Measurements from ENCODE around the gene TUBB2B.

TUBB2B gene

DNA sequence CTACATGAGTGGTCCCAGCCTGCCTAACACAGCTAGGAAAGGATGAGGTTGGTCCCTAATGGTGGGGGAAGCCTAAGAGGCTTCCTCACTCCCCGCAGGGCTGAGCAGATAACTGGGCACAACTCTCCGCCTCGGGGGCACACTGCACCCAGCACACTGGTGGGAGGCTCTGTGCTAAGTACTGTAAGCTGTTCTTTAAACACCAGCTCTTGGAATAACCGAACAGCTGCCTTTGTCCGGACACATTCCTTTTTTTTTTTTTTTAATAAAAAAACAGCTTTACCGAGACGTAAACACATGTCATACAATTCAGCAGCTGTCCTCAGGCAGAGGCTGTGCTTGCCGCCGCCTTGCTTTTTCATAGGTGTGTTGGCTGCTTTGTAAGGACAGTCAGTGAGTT lies 38.2 kb upstream of the TUBB2B start:
- no peak overlapping the region for H3K4me3 ChIP-seq (ENCODE audit: low read depth, low read length)
- no peaks in the 10 kb centered on the region for H3K9me3 ChIP-seq (ENCODE audit: severe bottlenecking)
- H3K27ac ChIP-seq = peak overlapping the region; percentile 22
- no peak for DNase-seq
- no peaks in the 10 kb centered on the region for H3K27me3 ChIP-seq (ENCODE audit: insufficient read depth, low read depth, severe bottlenecking)
- TF ChIP-seq, protein P1, sequence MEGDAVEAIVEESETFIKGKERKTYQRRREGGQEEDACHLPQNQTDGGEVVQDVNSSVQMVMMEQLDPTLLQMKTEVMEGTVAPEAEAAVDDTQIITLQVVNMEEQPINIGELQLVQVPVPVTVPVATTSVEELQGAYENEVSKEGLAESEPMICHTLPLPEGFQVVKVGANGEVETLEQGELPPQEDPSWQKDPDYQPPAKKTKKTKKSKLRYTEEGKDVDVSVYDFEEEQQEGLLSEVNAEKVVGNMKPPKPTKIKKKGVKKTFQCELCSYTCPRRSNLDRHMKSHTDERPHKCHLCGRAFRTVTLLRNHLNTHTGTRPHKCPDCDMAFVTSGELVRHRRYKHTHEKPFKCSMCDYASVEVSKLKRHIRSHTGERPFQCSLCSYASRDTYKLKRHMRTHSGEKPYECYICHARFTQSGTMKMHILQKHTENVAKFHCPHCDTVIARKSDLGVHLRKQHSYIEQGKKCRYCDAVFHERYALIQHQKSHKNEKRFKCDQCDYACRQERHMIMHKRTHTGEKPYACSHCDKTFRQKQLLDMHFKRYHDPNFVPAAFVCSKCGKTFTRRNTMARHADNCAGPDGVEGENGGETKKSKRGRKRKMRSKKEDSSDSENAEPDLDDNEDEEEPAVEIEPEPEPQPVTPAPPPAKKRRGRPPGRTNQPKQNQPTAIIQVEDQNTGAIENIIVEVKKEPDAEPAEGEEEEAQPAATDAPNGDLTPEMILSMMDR (IDR thresholded peaks at IDR 0.05; ENCODE audit: low read depth, low read length) = no peak
- peaks cover 49% of the 10 kb centered on the region for H3K36me3 ChIP-seq

DNA sequence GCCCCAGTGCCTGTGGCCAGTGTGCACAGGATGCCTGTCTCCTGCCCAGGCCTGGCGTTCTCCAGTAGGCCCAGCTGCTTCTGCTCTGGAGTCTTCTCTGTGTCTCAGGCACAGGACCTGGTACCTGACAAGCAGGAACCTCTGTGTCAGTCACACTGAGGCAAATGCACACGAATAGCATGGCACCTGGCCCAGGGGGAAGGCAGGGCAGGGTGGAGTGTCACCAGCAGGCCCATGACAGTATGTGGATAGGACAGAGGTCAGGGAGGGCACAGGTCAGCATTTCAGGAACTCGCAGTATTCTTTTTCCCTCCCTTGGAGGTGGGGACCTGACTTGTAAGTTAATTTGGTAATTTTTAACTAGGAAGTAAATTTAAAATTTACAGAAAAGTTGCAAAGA lies 36.9 kb upstream of the TUBB2B start:
- Histone ChIP-seq H3K27ac (no peak overlapping the region), H3K4me3 (ENCODE audit: low read depth, low read length) (no peak overlapping the region), H3K36me3 (peaks cover 37% of the 10 kb centered on the region), H3K9me3 (ENCODE audit: severe bottlenecking) (no peaks in the 10 kb centered on the region), H3K27me3 (ENCODE audit: insufficient read depth, low read depth, severe bottlenecking) (no peaks in the 10 kb centered on the region)
- no peak for DNase-seq
- TF ChIP-seq, protein P1 (IDR thresholded peaks at IDR 0.05; ENCODE audit: low read depth, low read length) = no peak

DNA sequence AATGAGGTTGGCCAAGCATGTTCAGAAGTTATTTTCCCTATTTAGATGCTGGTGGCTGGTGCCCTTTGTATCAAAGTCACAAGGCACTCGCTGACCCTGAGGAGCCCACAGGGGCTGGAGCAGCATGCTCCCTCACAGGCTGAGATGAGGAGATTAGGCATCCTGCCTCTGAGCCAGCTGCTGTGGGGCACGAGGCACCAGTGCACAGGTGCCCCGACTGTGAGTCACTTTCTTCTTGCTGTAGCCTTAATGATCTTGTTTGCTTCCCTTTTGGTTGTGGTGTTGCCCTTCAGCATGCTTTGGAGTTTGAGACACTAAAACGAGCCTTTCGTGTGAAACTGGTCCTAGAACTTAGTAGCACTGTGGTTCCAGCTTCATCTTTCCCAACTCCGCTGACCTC lies 35.6 kb upstream of the TUBB2B start:
- TF ChIP-seq, protein P1 (IDR thresholded peaks at IDR 0.05; ENCODE audit: low read depth, low read length) = no peak
- Histone ChIP-seq H3K4me3 (ENCODE audit: low read depth, low read length) (no peak overlapping the region), H3K9me3 (ENCODE audit: severe bottlenecking) (no peaks in the 10 kb centered on the region), H3K27ac (no peak overlapping the region), H3K27me3 (ENCODE audit: insufficient read depth, low read depth, severe bottlenecking) (peaks cover 3% of the 10 kb centered on the region), H3K36me3 (peaks cover 30% of the 10 kb centered on the region)
- no peak for DNase-seq

DNA sequence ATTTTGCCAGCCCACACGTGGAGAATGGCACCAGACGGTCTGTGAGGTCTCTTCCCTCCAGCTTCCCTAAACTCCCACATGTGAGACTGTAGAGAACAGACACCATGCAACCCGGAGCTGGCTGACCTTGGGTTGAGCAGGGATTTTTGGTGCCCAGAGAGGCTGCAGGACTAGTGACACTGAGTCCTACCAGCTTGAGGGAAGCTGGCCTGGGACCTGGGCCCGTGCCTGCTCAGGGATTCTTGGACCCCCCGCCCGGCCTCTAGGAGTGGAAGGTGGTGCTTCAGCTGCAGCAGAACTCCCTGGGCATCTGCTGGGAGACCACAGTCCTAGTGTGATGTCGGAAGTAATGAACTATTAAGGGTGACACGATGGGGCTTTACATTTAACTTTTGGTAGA lies 34.5 kb upstream of the TUBB2B start:
- Histone ChIP-seq H3K36me3 (peaks cover 27% of the 10 kb centered on the region), H3K27ac (no peak overlapping the region), H3K27me3 (ENCODE audit: insufficient read depth, low read depth, severe bottlenecking) (peaks cover 12% of the 10 kb centered on the region), H3K4me3 (ENCODE audit: low read depth, low read length) (no peak overlapping the region), H3K9me3 (ENCODE audit: severe bottlenecking) (no peaks in the 10 kb centered on the region)
- TF ChIP-seq, protein P1 (IDR thresholded peaks at IDR 0.05; ENCODE audit: low read depth, low read length) = no peak
- no peak for DNase-seq

DNA sequence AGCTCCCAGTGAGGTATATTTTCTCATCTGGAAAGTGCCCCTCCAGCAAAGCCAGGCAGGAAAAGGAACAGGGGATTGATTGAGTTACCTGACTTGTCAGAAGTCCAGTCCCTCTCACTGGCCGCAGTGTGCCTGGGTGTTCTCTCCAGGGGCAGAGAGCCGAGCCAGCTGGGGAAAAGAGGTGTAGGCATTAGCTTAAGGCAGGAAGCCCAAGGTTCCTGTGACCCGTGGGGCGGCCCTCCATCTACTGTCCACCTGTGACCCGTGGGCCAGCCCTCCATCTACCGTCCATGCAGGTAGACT lies 34.0 kb upstream of the TUBB2B start:
- Histone ChIP-seq H3K9me3 (ENCODE audit: severe bottlenecking) (no peaks in the 10 kb centered on the region), H3K36me3 (peaks cover 27% of the 10 kb centered on the region), H3K27me3 (ENCODE audit: insufficient read depth, low read depth, severe bottlenecking) (peaks cover 12% of the 10 kb centered on the region), H3K4me3 (ENCODE audit: low read depth, low read length) (no peak overlapping the region), H3K27ac (no peak overlapping the region)
- DNase-seq = no peak
- TF ChIP-seq, protein P1 (IDR thresholded peaks at IDR 0.05; ENCODE audit: low read depth, low read length) = no peak

DNA sequence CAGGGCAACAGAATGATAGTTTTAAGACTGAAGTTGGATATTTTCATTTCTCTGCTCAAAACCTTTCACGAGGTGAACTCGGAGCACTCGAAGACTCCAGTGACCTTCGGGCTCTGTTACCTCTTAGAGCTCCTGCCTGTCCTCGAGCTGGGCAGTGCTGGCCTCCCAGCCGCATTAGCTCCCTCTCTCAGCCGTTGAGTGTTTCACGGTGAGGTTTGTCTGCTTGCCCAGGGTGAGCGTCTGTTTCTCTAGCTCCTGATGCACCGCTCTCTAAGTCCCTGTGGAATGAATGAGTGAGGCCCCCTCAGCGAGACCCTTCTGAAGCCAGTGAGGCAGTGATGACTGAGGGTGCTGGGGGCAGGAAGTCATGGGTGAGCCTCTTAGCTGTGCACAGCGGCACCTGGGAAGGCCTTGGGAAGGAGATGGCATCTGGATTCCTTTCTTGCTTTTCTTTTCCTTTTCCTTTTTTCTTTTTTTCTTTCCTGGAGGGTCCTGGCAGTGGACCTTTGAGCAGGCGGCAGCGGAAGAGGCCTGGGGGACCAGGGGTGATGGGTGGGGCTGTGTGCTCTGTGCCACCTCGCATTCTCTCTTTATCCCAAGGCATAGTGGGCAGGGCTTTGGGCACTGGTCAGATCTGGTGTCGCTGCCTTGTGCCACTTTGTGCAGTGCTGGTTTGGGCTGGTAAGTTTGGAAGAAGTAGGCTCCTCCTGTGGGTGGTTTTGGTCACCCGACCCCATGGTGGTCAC lies 33.5 kb upstream of the TUBB2B start:
- no peak for DNase-seq
- Histone ChIP-seq H3K4me3 (ENCODE audit: low read depth, low read length) (no peak overlapping the region), H3K27ac (no peak overlapping the region), H3K36me3 (peaks cover 27% of the 10 kb centered on the region), H3K27me3 (ENCODE audit: insufficient read depth, low read depth, severe bottlenecking) (peaks cover 12% of the 10 kb centered on the region), H3K9me3 (ENCODE audit: severe bottlenecking) (no peaks in the 10 kb centered on the region)
- TF ChIP-seq, protein P1 (IDR thresholded peaks at IDR 0.05; ENCODE audit: low read depth, low read length) = no peak
